SJSA1 (cell line): ENCODE data around the gene TNS3. TPM values are rescaled to one million over a fixed set of nuclear protein-coding genes. Genes with fewer than 3 reads are reported as not detected.
A peak's percentile ranks its signal among the peaks of the same experiment; 100 is the strongest.
"Not testable (repeated sequence)": the region's sequence is repeated elsewhere in the genome, so short reads cannot be mapped to it uniquely, and the experiment has no call there.

ENCODE experiments used
- DNase-seq, 2 experiments: peaks; one replicate each; pipeline ENCODE4 v3.0.0-alpha.2; 2015 to 2020; ENCODE audit warnings: low spot score in 2 of 2, low read depth in 1 of 2
- H3K27ac ChIP-seq: fragments of 250-450 bp; sonication (Bioruptor Pico); 2 replicates; pipeline ENCODE4 v1.5.1; 2020; ENCODE audit warnings: mild to moderate bottlenecking, moderate library complexity
- H3K27me3 ChIP-seq: fragments of 250-450 bp; sonication (Bioruptor Pico); replicated peaks from 2 replicates; pipeline ENCODE4 v1.5.1; 2020; ENCODE audit warnings: mild to moderate bottlenecking, moderate library complexity
- H3K36me3 ChIP-seq: fragments of 250-450 bp; sonication (Bioruptor Pico); 2 replicates; pipeline ENCODE4 v1.5.1; 2020; ENCODE audit warnings: mild to moderate bottlenecking
- H3K4me1 ChIP-seq: fragments of 250-450 bp; sonication (Bioruptor Pico); replicated peaks from 2 replicates; pipeline ENCODE4 v1.6.1; 2021; ENCODE audit warnings: mild to moderate bottlenecking
- H3K4me3 ChIP-seq: fragments of 250-450 bp; sonication (Bioruptor Pico); 2 replicates; pipeline ENCODE4 v1.5.1; 2020; ENCODE audit warnings: mild to moderate bottlenecking
- H3K9me3 ChIP-seq: fragments of 250-450 bp; sonication (Bioruptor Pico); replicated peaks from 2 replicates; pipeline ENCODE4 v1.5.1; 2020; ENCODE audit warnings: mild to moderate bottlenecking
- total RNA-seq: library from RNA; depleted of rRNA; stranded (reverse); fragments of >200 nt; shearing (Covaris generic); gene quantifications from 2 replicates; pipeline ENCODE4 v1.2.3, GENCODE V29; 2014

The TNS3 gene
- total RNA-seq, 1 experiment from 2014 or later, result 92.5 TPM

DNA sequence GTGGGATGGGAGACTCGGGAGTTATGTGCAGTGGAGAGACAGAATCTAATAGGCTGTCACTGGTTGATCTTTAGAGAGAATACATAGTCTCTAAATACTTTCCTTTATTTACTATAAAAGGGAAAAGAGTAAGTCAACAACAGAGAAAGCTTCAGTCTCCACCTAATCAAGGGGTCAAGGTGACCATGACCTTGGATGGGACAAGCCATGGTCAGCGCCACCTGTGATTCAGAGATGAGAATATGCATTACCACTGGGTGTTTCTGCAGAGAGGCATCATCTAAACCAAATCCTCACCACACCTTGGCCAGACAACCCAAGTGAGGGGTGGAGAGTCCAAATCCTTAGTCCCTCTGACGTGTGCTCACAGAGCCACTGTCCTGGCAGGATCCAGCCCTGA is 39.9 kb downstream of the TNS3 start:
- Histone ChIP-seq H3K9me3 (no peaks in the 10 kb centered on the region), H3K27me3 (no peaks in the 10 kb centered on the region)
- no peak for DNase-seq

DNA sequence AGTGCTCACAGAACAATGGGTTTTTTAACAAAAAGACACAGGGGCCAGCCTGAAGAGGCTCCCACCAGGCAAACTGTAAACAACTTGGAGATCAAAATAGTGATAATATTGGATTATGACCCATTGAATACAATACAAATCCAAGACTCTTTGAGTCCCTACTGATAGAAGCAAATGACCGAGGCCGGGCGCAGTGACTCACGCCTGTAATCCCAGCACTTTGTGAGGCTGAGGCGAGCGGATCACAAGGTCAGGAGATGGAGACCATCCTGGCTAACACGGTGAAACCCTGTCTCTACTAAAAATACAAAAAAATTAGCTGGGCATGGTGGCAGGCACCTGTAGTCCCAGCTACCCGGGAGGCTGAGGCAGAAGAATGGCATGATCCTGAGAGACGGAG is 40.4 kb downstream of the TNS3 start:
- not testable (repeated sequence) for H3K27ac ChIP-seq, DNase-seq

More for the DNA sequence above, 39.9 kb downstream of the TNS3 start:
- Histone ChIP-seq H3K4me3 (no peak overlapping the region), H3K27ac (no peak overlapping the region), H3K36me3 (peaks cover 18% of the 10 kb centered on the region), H3K4me1 (peaks cover 54% of the 10 kb centered on the region)

GRCh38 chr7:47540387-47541350 is 41.2 kb downstream of the TNS3 start:
- no peak for DNase-seq

More for the DNA sequence above, 40.4 kb downstream of the TNS3 start:
- peaks cover 59% of the 10 kb centered on the region for H3K4me1 ChIP-seq
- not testable (repeated sequence) for H3K4me3 ChIP-seq, H3K27me3 ChIP-seq, H3K9me3 ChIP-seq
- H3K36me3 ChIP-seq, result peaks cover 14% of the 10 kb centered on the region

GRCh38 chr7:47540053-47540386 is 41.9 kb downstream of the TNS3 start:
- no peaks in the 10 kb centered on the region for H3K9me3 ChIP-seq

More at GRCh38 chr7:47540387-47541350, 41.2 kb downstream of the TNS3 start:
- no peaks in the 10 kb centered on the region for H3K27me3 ChIP-seq
- peaks cover 68% of the 10 kb centered on the region for H3K4me1 ChIP-seq
- peaks cover 8% of the 10 kb centered on the region for H3K36me3 ChIP-seq
- no peaks in the 10 kb centered on the region for H3K9me3 ChIP-seq
- no peak overlapping the region for H3K4me3 ChIP-seq
- peak overlapping the region; percentile 58 for H3K27ac ChIP-seq

DNA sequence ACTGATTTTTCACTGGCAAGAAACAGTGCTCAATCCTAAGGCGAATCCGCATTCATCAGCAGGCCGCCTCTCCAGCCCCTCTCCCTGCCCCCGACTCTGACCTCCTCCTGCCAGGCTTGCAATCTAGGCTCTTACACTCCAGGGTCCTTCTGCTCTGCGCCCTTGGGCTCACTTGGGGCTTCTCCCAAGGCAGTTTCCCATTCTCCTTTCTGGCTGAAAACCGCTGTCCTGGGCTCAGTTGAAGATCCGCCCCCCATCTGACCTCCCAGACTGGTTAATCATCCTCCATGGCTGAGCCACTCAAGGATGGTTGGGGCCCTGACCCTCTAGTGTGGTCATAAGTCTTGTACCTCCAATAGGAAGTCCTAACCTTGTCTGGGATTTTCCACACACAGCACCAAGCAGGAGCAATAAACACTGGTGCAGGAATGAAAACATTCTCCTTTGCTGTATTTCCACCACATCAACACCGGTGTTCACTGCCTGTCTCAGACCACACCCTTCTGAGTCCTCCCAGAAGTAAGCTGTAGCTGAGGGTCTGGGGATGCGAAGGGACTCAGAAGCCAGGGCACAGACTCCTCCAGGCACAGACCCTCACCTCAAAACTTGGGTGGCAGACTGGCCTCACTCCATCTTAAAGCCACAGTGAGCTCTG is 42.4 kb downstream of the TNS3 start:
- peak; percentile 90 to 93 for DNase-seq
- H3K4me3 ChIP-seq, result peak overlapping the region; percentile 15
- H3K36me3 ChIP-seq, result peaks cover 13% of the 10 kb centered on the region
- H3K27me3 ChIP-seq, result no peaks in the 10 kb centered on the region
- peaks cover 79% of the 10 kb centered on the region for H3K4me1 ChIP-seq
- peak overlapping the region; percentile 58 for H3K27ac ChIP-seq
- H3K9me3 ChIP-seq, result no peaks in the 10 kb centered on the region

More at GRCh38 chr7:47540053-47540386, 41.9 kb downstream of the TNS3 start:
- H3K27ac ChIP-seq, result peak overlapping the region; percentile 58
- H3K4me1 ChIP-seq, result peaks cover 74% of the 10 kb centered on the region
- H3K27me3 ChIP-seq, result no peaks in the 10 kb centered on the region
- H3K36me3 ChIP-seq, result peaks cover 10% of the 10 kb centered on the region
- DNase-seq, result no peak
- H3K4me3 ChIP-seq, result no peak overlapping the region

DNA sequence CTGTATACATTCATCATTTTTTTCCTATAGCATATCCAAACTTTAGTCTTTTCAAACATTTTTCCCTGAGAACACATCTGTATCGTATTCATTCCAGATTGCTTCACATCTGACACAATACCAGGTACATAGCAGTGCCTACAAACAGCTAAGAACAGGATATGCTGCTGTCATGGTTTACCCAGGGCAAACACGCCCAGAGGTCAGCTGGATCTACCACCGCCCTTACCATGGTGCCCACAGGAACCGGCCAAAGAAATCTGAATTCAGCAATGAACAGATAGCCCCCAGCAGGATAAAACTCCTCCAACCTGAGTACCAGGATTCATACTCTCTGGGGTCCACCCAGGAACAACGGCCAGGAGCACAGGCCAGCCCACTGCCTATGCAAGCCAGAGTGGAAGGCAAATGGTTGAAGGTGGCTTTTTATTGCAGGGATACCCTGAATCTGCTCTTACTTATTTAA is 43.0 kb downstream of the TNS3 start:
- peaks cover 85% of the 10 kb centered on the region for H3K4me1 ChIP-seq
- no peaks in the 10 kb centered on the region for H3K27me3 ChIP-seq
- peaks cover 13% of the 10 kb centered on the region for H3K36me3 ChIP-seq
- H3K27ac ChIP-seq, result peak overlapping the region; percentile 58
- H3K9me3 ChIP-seq, result no peaks in the 10 kb centered on the region
- no peak for DNase-seq
- peak overlapping the region; percentile 15 for H3K4me3 ChIP-seq

- no peaks in the 10 kb centered on the region for H3K9me3 ChIP-seq
- peaks cover 90% of the 10 kb centered on the region for H3K4me1 ChIP-seq
- H3K27ac ChIP-seq, result peak overlapping the region; percentile 58
- no peaks in the 10 kb centered on the region for H3K27me3 ChIP-seq
- H3K36me3 ChIP-seq, result peaks cover 13% of the 10 kb centered on the region
- H3K4me3 ChIP-seq, result peak overlapping the region; percentile 47
- DNase-seq, result peak; percentile 80 to 83
Measured at GRCh38 chr7:47537716-47538675, 43.9 kb downstream of the TNS3 start.

- Histone ChIP-seq H3K4me3 (peak overlapping the region; percentile 47), H3K27me3 (no peaks in the 10 kb centered on the region), H3K27ac (peak overlapping the region; percentile 58), H3K4me1 (peaks cover 85% of the 10 kb centered on the region), H3K9me3 (no peaks in the 10 kb centered on the region), H3K36me3 (peaks cover 18% of the 10 kb centered on the region)
- DNase-seq, result peak; percentile 75 to 84
Measured at GRCh38 chr7:47536661-47537611, 45.0 kb downstream of the TNS3 start.

- H3K36me3 ChIP-seq, result peaks cover 18% of the 10 kb centered on the region
- no peak for DNase-seq
- peak overlapping the region; percentile 47 for H3K4me3 ChIP-seq
- no peaks in the 10 kb centered on the region for H3K9me3 ChIP-seq
- no peaks in the 10 kb centered on the region for H3K27me3 ChIP-seq
- H3K4me1 ChIP-seq, result peaks cover 76% of the 10 kb centered on the region
- no peak overlapping the region for H3K27ac ChIP-seq
Measured at GRCh38 chr7:47535704-47536628, 45.9 kb downstream of the TNS3 start.

DNA sequence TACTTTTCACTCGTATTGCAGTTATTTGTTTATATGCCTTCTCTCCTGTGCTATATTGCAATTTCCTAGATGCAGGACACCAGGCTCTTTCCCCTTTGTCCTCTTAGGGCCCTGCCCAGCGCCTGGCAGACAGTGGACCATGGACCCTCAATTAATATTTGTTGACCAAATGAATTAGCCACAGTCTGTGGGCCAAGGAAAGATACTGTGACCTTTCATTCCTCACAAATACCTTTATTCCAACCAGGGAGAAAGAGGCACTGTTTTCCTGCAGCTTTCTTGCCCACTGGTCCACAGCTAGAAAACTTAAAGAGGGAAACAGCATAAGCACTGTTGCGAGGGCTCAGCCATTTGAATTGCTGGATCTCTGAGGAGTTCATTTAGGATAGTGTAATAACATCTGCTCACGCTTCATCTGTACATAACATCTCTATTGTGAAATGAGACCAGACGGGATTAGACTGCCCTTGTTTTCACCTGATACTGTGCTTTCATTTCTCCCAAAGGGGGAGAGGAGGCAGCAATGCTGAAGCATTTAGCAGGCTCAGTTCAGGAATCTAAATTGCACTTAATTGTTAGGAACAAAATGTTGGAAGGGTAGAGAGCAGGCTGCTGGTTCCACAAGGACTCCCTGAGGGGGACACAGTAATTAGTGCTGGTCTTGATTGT is 46.7 kb downstream of the TNS3 start:
- Histone ChIP-seq H3K4me1 (peaks cover 68% of the 10 kb centered on the region), H3K27ac (no peak overlapping the region), H3K27me3 (no peaks in the 10 kb centered on the region), H3K9me3 (no peaks in the 10 kb centered on the region), H3K36me3 (peaks cover 20% of the 10 kb centered on the region), H3K4me3 (no peak overlapping the region)
- DNase-seq, result no peak

DNA sequence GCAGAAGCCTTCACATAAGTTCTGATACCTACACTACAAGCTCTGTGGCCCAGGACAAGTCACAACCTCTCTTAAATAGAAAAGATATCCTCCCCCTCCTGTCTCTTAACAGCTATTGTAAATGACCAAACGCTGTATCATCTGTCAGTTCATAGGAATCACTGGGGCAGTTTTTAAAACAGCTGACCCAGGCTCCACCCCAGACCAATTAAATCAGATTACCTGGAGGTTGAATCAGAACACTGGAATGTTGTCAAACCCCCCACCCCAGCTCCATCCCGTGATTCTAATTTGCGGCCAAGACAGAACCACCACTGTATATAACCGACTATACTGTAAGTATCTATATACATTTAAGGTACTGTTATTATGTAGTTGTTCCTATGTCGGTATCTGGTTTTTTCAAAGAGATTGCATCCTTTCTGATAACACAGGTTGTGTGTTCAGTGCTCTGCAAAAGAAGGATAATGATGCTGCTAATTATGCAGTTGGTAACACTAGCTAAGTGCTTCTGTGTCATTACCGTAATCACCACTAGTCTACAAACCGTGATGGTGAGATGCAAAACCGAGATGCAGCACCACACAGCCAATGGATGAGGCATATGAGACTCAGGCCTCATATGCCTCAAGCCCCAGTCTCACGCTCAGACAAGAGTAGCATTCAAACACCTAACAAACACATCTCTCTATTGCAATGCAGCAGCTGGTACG is 47.4 kb downstream of the TNS3 start:
- no peak for DNase-seq
- Histone ChIP-seq H3K27me3 (no peaks in the 10 kb centered on the region), H3K4me3 (no peak overlapping the region), H3K36me3 (peaks cover 27% of the 10 kb centered on the region), H3K9me3 (peaks cover 2% of the 10 kb centered on the region; the same call in 1 of the 2 replicates), H3K27ac (no peak overlapping the region), H3K4me1 (peaks cover 63% of the 10 kb centered on the region)
